ENCODE measurements around the gene HOXA13.

DNA sequence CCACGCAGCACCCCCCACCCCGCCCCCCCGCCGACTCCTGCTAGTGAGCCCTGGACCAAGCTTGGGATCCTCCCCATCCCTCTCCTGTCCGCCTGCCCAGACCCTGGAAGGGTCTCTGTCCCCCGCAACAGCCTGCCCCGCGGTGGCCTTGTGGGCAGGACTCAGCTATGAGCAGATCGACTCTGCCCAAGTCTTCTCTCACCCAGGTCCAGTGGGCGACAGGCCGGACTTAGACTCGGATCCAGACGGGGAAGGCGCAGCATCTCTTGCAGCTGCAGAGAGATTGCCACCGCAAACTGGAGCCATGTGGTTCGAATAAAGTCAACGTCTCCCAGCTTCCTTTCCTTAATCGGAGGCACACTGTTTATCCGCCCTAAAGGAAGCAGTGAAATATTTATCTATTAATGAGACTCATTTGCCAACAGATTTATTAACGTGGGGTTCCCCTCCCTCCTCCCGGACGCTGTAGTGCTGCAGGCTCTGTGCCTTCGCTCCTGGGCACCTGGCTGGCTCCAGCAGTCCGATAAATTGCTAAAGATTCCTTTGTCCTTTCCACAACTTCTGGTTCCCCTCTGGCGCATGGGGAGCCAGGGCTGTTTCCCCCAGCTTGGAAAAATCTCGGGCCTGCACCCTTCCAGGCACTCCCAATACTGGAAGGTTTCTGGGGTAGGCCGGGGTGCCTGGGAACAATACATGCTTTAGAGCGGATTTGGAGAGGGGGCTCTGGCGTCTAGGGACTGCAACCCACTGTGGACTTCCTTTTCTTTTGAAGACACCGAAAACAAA lies 42.8 kb downstream of the HOXA13 start:
- TF ChIP-seq, protein P1, sequence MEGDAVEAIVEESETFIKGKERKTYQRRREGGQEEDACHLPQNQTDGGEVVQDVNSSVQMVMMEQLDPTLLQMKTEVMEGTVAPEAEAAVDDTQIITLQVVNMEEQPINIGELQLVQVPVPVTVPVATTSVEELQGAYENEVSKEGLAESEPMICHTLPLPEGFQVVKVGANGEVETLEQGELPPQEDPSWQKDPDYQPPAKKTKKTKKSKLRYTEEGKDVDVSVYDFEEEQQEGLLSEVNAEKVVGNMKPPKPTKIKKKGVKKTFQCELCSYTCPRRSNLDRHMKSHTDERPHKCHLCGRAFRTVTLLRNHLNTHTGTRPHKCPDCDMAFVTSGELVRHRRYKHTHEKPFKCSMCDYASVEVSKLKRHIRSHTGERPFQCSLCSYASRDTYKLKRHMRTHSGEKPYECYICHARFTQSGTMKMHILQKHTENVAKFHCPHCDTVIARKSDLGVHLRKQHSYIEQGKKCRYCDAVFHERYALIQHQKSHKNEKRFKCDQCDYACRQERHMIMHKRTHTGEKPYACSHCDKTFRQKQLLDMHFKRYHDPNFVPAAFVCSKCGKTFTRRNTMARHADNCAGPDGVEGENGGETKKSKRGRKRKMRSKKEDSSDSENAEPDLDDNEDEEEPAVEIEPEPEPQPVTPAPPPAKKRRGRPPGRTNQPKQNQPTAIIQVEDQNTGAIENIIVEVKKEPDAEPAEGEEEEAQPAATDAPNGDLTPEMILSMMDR (IDR thresholded peaks at IDR 0.05; ENCODE audit: low read depth, low read length), result no peak
- no peak for TF ChIP-seq EZH2phosphoT487 (IDR thresholded peaks at IDR 0.05; ENCODE audit: low read depth)
